ACC112 (cell line): Measurements from ENCODE around the gene EFNA2.
"Not testable (repeated sequence)": the region's sequence is repeated elsewhere in the genome, so short reads cannot be mapped to it uniquely, and the experiment has no call there.

Experiments used
- H2AFZ ChIP-seq: fragments of 200-600 bp; sonication (generic); one replicate; pipeline ENCODE4 v1.6.0; 2017; ENCODE audit warnings: antibody characterized with exemption, low read length; ENCODE audit not compliant: unreplicated experiment
- H3K27ac ChIP-seq: fragments of 200-600 bp; sonication (generic); 2 replicates; pipeline ENCODE4 v1.5.1; 2014; ENCODE audit warnings: low read depth, mild to moderate bottlenecking, antibody characterized with exemption, low read length, moderate library complexity
- H3K27me3 ChIP-seq: fragments of 200-600 bp; sonication (generic); 2 replicates; pipeline ENCODE4 v1.6.1; 2014; ENCODE audit warnings: mild to moderate bottlenecking, antibody characterized with exemption, low read length, moderate library complexity, mixed read lengths; ENCODE audit not compliant: insufficient read depth
- H3K36me3 ChIP-seq: fragments of 200-600 bp; sonication (generic); 2 replicates; pipeline ENCODE4 v1.6.1; 2016; ENCODE audit warnings: mild to moderate bottlenecking, antibody characterized with exemption, low read length, moderate library complexity, mixed read lengths; ENCODE audit not compliant: insufficient read depth
- H3K4me1 ChIP-seq: fragments of 200-600 bp; sonication (generic); one replicate; pipeline ENCODE4 v1.6.1; 2016; ENCODE audit warnings: low read length, mixed read lengths; ENCODE audit not compliant: insufficient read depth, unreplicated experiment, control insufficient read depth
- H3K4me3 ChIP-seq: fragments of 200-600 bp; sonication (generic); 2 replicates; pipeline ENCODE4 v1.5.1; 2014; ENCODE audit warnings: mild to moderate bottlenecking, low read depth, low read length
- H3K79me2 ChIP-seq: fragments of 200-600 bp; sonication (generic); one replicate; pipeline ENCODE4 v1.6.0; 2016; ENCODE audit warnings: low read length; ENCODE audit not compliant: control insufficient read depth, unreplicated experiment, insufficient read depth

EFNA2 gene

DNA sequence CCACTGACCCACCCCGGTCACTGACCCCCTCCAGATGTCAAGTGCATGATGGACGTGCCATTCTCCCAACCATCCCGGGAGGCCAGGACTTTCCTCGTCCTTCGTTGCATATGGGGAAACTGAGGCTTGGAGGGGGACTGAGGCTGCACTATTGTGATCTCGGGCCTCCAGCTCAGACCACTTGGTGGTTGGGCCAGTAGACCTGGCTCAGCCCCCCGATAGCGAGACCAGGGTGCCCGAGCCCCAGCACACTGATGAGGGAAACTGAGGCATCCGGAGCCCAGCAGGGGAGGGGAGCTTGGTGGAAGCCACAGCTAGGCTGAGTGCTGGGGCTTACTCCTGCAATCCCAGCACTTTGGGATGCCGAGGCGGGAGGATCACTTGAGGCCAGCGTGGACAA is 10.4 kb downstream of the EFNA2 start:
- H3K79me2 ChIP-seq, result no peaks in the 10 kb centered on the region
- no peak overlapping the region for H3K27ac ChIP-seq
- H3K36me3 ChIP-seq, result no peaks in the 10 kb centered on the region
- no peak overlapping the region for H3K4me3 ChIP-seq
- no peak overlapping the region for H2AFZ ChIP-seq
- H3K4me1 ChIP-seq, result no peaks in the 10 kb centered on the region
- peaks cover 3% of the 10 kb centered on the region; the same call in 1 of the 2 replicates for H3K27me3 ChIP-seq

DNA sequence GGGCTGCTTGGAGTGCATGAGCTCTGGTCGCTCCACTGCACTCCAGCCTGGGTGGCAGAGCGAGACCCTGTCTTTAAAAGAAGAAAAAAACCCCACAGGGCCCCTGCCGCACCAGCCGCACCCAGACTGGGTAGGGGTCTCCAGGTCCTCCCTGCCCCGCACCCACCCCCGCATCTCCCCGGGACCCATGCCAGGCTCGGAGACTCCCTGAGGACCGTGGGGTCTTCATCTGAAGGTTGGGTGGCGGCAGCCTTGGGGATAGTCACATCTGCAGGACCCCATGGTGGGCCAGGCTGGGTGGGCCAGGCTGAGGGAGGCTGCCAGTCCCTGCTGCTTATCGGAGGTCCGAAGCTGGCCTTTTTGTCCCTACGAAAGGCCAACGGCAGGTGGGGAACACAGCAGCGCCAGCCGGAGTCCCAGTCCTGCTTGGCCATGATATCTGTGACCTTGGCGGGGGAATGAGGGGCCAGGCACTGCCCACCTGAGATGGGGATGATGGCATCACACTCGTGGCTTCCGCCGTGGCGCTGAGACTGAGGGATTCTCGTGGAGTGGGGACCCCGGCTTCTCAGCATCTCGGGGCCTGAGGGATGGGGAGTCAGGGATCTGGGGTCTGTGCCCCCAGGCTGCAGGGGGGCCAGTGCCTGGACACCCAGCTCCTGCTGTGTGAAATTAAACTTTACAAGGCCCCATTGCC is 11.1 kb downstream of the EFNA2 start:
- Histone ChIP-seq H3K36me3 (no peaks in the 10 kb centered on the region), H3K4me1 (no peaks in the 10 kb centered on the region), H2AFZ (no peak overlapping the region), H3K79me2 (no peaks in the 10 kb centered on the region), H3K4me3 (no peak overlapping the region), H3K27ac (no peak overlapping the region), H3K27me3 (peaks cover 3% of the 10 kb centered on the region; the same call in 1 of the 2 replicates)

DNA sequence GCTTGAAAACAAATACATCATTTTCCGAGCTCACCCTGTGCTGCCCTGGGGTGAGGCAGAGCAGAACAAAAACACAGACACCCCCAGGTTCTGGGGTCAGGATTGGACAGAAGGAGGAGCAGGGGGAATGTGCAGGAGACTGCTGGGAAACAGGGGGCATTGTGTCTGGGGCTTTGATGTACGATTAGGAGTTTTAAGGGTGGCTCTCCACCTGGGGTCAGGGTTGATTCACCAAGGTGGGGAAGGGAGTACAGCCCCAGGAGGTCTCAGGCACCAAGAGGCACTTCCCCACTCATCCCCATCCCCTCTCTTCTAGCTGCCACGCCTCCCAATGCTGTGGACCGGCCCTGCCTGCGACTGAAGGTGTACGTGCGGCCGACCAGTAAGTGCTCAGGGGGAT is 12.6 kb downstream of the EFNA2 start:
- Histone ChIP-seq H3K36me3 (no peaks in the 10 kb centered on the region), H3K27ac (no peak overlapping the region), H3K4me1 (no peaks in the 10 kb centered on the region), H2AFZ (no peak overlapping the region), H3K4me3 (no peak overlapping the region), H3K79me2 (no peaks in the 10 kb centered on the region), H3K27me3 (peaks cover 3% of the 10 kb centered on the region; the same call in 1 of the 2 replicates)

DNA sequence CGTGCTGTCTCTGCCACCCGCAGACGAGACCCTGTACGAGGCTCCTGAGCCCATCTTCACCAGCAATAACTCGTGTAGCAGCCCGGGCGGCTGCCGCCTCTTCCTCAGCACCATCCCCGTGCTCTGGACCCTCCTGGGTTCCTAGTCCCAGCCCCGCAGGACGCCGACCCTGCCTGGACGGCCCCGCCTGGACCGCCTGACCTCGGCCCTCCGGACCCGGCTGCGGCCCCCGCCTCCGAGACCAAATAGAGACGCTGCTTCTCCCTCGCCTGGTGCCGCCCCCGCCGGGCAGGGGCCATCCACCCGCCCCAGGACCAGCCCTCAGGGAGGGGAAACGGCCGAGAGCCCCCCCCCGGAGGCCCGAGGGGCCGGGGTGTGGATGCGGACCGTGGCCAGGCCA is 14.1 kb downstream of the EFNA2 start:
- Histone ChIP-seq H3K27ac (no peak overlapping the region), H2AFZ (no peak overlapping the region), H3K79me2 (no peaks in the 10 kb centered on the region), H3K27me3 (peaks cover 3% of the 10 kb centered on the region; the same call in 1 of the 2 replicates), H3K4me3 (no peak overlapping the region), H3K36me3 (no peaks in the 10 kb centered on the region), H3K4me1 (no peaks in the 10 kb centered on the region)

DNA sequence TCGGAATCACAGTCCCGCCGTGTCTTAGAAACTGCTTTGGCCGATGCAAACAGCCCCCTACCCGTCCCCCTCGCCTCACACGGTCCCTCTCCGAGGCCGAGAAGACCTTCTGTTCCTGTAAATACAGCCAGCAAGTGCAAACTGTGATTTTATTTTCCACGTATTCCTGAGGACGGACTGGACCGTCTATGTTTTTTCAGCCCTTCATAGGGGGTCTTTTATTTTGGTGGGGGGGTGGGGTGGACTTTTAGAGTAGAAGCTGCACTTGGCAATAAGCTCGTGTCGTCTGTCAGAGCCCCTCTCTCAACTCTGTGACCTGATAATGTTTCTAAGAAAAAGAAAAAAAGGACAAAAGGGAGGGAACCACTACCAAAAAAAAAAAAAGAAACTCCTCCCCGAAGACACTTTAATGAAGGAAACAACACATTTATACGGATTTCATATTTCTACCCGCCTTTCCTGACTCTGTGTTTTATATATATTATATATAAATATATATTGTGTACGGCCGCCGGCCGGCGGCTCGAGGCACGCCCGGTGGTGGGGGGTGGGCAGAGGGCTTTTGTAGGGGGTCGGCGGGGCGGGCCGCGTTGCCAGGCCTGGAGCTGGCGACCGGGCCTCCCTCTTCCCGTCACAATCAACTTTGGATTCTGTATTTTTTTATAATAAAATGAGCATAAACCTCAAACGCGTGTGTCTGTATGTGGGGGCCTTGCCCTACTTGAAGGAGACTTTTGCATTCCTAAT is 15.2 kb downstream of the EFNA2 start:
- no peaks in the 10 kb centered on the region for H3K27me3 ChIP-seq
- no peak overlapping the region for H2AFZ ChIP-seq
- no peak overlapping the region for H3K4me3 ChIP-seq
- H3K36me3 ChIP-seq, result no peaks in the 10 kb centered on the region
- H3K27ac ChIP-seq, result no peak overlapping the region
- H3K4me1 ChIP-seq, result no peaks in the 10 kb centered on the region
- H3K79me2 ChIP-seq, result no peaks in the 10 kb centered on the region

DNA sequence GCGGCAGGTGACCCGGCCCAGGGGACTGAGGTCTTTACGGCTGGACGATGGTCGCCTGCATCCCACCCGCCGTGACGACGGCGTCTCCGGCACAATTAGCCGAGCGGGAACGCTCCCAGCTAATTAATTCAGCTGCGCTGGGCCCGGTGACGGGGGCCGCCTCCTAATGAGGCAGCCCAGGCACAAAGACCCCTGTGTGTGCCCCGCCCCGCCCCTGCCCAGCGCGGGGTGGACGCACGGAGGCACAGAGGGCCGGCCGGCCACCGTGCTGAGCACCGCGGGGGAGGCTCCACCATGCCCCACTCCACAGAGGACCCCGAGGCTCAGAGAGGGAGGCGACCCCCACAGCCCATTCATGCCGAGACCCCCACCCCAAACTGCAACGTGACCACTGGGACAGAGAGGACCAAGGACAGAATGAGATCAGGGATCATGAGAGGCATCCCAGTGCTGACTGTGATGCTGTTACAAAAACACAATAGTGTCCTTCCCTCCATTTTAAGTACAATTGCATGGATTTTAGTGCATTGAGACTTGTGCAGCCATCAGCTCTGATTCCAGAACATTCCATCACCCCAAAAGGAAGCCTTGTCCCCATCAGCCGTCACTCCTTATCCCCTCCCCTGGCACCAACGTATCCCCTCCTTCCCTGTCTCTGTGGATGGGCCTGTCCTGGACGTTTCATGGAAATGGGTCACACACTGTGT is 17.0 kb downstream of the EFNA2 start:
- Histone ChIP-seq H3K27ac (no peak overlapping the region), H2AFZ (no peak overlapping the region), H3K4me3 (no peak overlapping the region), H3K27me3 (no peaks in the 10 kb centered on the region), H3K4me1 (no peaks in the 10 kb centered on the region), H3K79me2 (no peaks in the 10 kb centered on the region), H3K36me3 (no peaks in the 10 kb centered on the region)

DNA sequence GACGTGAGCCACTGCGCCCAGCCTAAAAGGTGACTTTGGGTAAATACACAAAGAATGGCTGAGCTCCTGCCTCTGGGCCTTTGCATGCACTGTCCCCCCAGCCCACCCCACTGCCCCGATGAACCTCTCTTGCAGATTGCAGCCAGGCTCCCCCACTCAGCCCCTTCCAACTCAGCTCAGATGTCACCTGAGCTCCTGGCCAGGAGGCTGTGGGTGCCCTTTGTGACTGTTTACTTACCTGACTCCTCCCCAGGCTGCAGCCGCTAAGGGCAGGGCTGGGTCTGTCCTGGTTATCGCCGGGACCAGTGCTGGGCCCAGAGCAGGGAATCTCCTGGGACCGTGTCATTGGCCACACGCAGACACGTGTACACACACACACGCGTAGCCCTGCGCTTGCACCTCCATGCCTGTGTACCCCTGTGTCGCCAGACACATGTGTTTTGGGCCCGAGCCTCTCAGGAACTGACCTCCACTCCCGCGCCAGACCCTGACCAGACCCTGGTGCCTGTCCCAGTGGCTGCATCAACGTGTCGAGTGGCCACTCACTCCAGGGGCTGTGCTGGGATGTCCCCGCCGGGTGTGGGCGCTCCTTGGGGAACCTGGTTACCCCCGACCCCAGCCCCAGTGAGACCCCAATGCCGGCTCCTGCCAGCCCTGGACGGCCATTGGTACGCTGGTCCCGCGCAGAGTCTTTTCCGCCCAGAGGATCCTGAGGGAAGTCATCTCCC is 18.7 kb downstream of the EFNA2 start:
- Histone ChIP-seq H3K36me3 (no peaks in the 10 kb centered on the region), H3K27me3 (no peaks in the 10 kb centered on the region), H3K4me1 (no peaks in the 10 kb centered on the region), H3K79me2 (no peaks in the 10 kb centered on the region), H2AFZ (no peak overlapping the region), H3K4me3 (no peak overlapping the region), H3K27ac (no peak overlapping the region)

DNA sequence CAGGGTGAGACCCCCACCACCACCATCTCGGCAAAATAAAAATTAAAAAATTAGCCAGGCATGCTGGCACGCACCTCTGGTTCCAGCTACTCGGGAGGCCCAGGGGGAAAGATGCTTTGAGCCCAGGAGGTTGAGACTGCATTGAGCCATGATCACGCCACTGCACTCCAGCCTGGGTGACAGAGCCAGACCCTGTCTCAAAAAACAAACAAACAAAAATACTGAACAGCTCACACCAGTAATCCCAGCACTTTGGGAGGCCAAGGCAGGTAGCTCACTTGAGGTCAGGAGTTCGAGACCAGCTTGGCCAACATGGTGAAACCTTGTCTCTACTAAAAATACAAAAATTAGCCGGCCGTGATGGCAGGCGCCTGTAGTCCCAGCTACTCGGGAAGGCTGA is 19.7 kb downstream of the EFNA2 start:
- H3K27ac ChIP-seq, H3K79me2 ChIP-seq, H3K4me1 ChIP-seq, H3K36me3 ChIP-seq, H3K4me3 ChIP-seq, H2AFZ ChIP-seq, H3K27me3 ChIP-seq: not testable (repeated sequence)

DNA sequence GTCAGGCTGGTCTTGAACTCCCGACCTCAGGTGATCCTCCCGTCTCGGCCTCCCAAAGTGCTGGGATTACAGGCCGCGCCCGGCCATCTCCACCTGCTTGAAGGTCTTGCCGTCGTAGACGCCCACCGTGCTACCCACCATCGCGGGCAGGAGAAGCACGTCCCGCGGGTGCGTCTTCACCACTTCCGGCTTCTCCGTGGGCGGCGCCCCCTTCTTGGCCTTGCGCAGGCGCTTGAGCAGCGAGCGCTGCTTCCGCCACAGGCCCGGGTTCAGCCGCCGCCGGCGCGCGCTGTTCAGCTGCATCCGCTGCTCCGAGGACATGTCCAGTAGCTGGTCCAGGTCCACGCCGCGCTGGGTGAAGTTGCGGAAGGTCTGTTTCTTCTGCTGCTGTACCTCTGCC is 21.6 kb downstream of the EFNA2 start:
- H2AFZ ChIP-seq, result no peak overlapping the region
- H3K4me1 ChIP-seq, result no peaks in the 10 kb centered on the region
- H3K36me3 ChIP-seq, result no peaks in the 10 kb centered on the region
- H3K4me3 ChIP-seq, result no peak overlapping the region
- H3K27ac ChIP-seq, result no peak overlapping the region
- H3K27me3 ChIP-seq, result no peaks in the 10 kb centered on the region
- no peaks in the 10 kb centered on the region for H3K79me2 ChIP-seq

DNA sequence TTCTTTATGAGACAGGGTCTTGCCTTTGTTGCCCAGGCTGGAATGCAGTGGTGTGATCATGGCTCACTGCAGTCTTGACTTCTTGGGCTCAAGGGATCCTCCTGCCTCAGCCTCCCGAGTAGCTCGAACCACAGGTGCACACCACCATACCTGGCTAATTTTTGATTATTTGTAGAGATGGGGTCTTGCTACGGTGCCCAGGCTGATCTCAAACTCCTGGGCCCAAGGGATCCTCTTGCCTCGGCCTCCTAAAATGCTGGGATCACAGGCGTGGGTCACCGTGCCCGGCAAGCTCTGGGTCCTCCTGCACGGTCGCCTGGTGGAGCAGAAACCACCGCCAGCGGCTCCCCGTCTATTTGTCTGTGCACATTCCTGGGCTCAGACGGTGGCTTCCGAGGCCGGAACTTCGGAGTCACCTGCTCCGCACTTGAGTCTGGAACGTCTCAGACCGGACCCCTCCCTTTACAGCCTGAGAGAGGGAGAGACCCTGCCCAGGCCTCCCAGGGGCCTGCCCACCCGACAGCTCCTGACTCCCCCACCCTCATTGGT is 22.2 kb downstream of the EFNA2 start:
- Histone ChIP-seq H3K27me3 (no peaks in the 10 kb centered on the region), H3K36me3 (no peaks in the 10 kb centered on the region), H3K4me1 (no peaks in the 10 kb centered on the region), H3K79me2 (no peaks in the 10 kb centered on the region), H3K4me3 (no peak overlapping the region), H2AFZ (no peak overlapping the region), H3K27ac (no peak overlapping the region)
